GM10847 (cell line): ENCODE measurements around the gene RASL10B.

Experiments
- POLR2A ChIP-seq: IDR thresholded peaks from 2 replicates; pipeline ENCODE4 v1.6.1; 2011; ENCODE audit not compliant: insufficient read length; ENCODE audit errors: extremely low read depth

The RASL10B gene

GRCh38 chr17:35714988-35715387, 16.5 kb upstream of the RASL10B start:
- TF ChIP-seq POLR2A: no peak

- no peak for TF ChIP-seq POLR2A
Observed at GRCh38 chr17:35715416-35715815, 16.0 kb upstream of the RASL10B start.

- TF ChIP-seq POLR2A: no peak
Observed at GRCh38 chr17:35716173-35716572, 15.3 kb upstream of the RASL10B start.

GRCh38 chr17:35716897-35717465, 14.5 kb upstream of the RASL10B start:
- TF ChIP-seq POLR2A: no peak

GRCh38 chr17:35717475-35717874, 14.0 kb upstream of the RASL10B start:
- no peak for TF ChIP-seq POLR2A

GRCh38 chr17:35723735-35724134, 7.7 kb upstream of the RASL10B start:
- no peak for TF ChIP-seq POLR2A

- TF ChIP-seq POLR2A: no peak
Observed at GRCh38 chr17:35725058-35725457, 6.4 kb upstream of the RASL10B start.

GRCh38 chr17:35725802-35726126, 5.7 kb upstream of the RASL10B start:
- no peak for TF ChIP-seq POLR2A

GRCh38 chr17:35726127-35726952, 5.1 kb upstream of the RASL10B start:
- TF ChIP-seq POLR2A: no peak

GRCh38 chr17:35726953-35727460, 4.4 kb upstream of the RASL10B start:
- TF ChIP-seq POLR2A: no peak

- TF ChIP-seq POLR2A: no peak
Observed at GRCh38 chr17:35727635-35728034, 3.8 kb upstream of the RASL10B start.

GRCh38 chr17:35728551-35728950, 2.9 kb upstream of the RASL10B start:
- TF ChIP-seq POLR2A: no peak

- TF ChIP-seq POLR2A: no peak
Observed at GRCh38 chr17:35729405-35729833, 2.0 kb upstream of the RASL10B start.

GRCh38 chr17:35730400-35731005, 936 bp upstream of the RASL10B start:
- TF ChIP-seq POLR2A: no peak

- no peak for TF ChIP-seq POLR2A
Observed at GRCh38 chr17:35731917-35732805, 722 bp downstream of the RASL10B start.

- TF ChIP-seq POLR2A: no peak
Observed at GRCh38 chr17:35732806-35733136, 1.3 kb downstream of the RASL10B start.

- TF ChIP-seq POLR2A: no peak
Observed at GRCh38 chr17:35733366-35733765, 1.9 kb downstream of the RASL10B start.
